Lower lobe of right lung (tissue), 2 donors: ENCODE results near the gene C1GALT1. TPM values are rescaled to one million over a fixed set of nuclear protein-coding genes. Genes with fewer than 3 reads are reported as not detected.

Experiments used
- ATAC-seq, 2 donors: fragments of 200-7000 bp; cut with Tn5 transposase; one replicate each; pipeline ENCODE4 v1.9.1; 2020 to 2022; ENCODE audit warnings: mild to moderate bottlenecking in 2 of 2, moderate library complexity in 2 of 2
- DNase-seq: peaks from one replicate; pipeline ENCODE4 v3.0.0-alpha.2; 2020
- H3K27ac ChIP-seq: fragments of 200-600 bp; one replicate; pipeline ENCODE4 v1.8.0; 2022
- H3K27me3 ChIP-seq: fragments of 200-600 bp; one replicate; pipeline ENCODE4 v1.8.0; 2022; ENCODE audit warnings: low read depth
- H3K36me3 ChIP-seq: fragments of 200-600 bp; one replicate; pipeline ENCODE4 v1.8.0; 2022; ENCODE audit warnings: mild to moderate bottlenecking
- H3K4me1 ChIP-seq: fragments of 200-600 bp; one replicate; pipeline ENCODE4 v1.8.0; 2022
- H3K4me3 ChIP-seq: fragments of 200-600 bp; one replicate; pipeline ENCODE4 v1.8.0; 2022; ENCODE audit warnings: mild to moderate bottlenecking
- H3K9me3 ChIP-seq: fragments of 200-600 bp; one replicate; pipeline ENCODE4 v1.8.0; 2022
- intact Hi-C: fragments of 100-400 bp; cut with DNase I; formaldehyde crosslinking; loops from one replicate; pipeline ENCODE4 v1.11.0; 2022
- total RNA-seq: library from RNA; stranded (reverse); fragmentation: NEBNext Ultra II Directional; extraction: Animal tissue kit (Norgen Biotek cat#: 25700); gene quantifications from one replicate; pipeline ENCODE4 v1.2.1, GENCODE V29; 2021
- TF ChIP-seq, protein P1 (sequence below): fragments of 200-600 bp; IDR thresholded peaks from one replicate; pipeline ENCODE4 v1.8.0; 2022; ENCODE audit warnings: antibody characterized with exemption, mild to moderate bottlenecking
- donor health status: DM: no; HTN: yes; CAD: no; lungs with severe emphysema.

C1GALT1 gene
- total RNA-seq, 1 donor from 2014 or later, result 39.0 TPM

DNA sequence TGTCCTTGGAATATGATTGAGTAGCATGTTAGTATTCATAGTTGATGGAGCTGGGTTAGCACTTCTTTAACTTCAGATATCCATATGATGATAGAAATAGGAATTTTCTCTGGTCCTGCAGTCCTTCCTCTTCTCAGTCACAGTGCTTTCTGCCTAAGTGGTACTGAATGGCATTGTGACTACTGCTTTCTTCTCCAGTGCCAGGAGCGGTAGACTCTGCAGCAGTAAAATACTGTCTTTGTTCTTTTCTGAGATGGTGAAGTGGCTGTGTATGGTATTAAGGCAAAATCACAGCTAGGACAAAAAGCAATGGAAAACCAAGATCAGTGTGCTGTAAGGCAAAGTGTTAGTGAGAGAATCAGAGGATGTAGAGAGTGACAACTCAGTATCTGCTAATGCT is 46.6 kb downstream of the C1GALT1 start:
- Histone ChIP-seq H3K9me3 (peaks cover 7% of the 10 kb centered on the region), H3K27me3 (no peaks in the 10 kb centered on the region), H3K4me3 (no peak overlapping the region), H3K36me3 (no peaks in the 10 kb centered on the region), H3K4me1 (no peaks in the 10 kb centered on the region), H3K27ac (no peak overlapping the region)
- TF ChIP-seq, protein P1, sequence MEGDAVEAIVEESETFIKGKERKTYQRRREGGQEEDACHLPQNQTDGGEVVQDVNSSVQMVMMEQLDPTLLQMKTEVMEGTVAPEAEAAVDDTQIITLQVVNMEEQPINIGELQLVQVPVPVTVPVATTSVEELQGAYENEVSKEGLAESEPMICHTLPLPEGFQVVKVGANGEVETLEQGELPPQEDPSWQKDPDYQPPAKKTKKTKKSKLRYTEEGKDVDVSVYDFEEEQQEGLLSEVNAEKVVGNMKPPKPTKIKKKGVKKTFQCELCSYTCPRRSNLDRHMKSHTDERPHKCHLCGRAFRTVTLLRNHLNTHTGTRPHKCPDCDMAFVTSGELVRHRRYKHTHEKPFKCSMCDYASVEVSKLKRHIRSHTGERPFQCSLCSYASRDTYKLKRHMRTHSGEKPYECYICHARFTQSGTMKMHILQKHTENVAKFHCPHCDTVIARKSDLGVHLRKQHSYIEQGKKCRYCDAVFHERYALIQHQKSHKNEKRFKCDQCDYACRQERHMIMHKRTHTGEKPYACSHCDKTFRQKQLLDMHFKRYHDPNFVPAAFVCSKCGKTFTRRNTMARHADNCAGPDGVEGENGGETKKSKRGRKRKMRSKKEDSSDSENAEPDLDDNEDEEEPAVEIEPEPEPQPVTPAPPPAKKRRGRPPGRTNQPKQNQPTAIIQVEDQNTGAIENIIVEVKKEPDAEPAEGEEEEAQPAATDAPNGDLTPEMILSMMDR, result no peak
- intact Hi-C loops, result no loop called here
- no peak for DNase-seq
- peak in 1 of 2 donors; percentile 50 for ATAC-seq

DNA sequence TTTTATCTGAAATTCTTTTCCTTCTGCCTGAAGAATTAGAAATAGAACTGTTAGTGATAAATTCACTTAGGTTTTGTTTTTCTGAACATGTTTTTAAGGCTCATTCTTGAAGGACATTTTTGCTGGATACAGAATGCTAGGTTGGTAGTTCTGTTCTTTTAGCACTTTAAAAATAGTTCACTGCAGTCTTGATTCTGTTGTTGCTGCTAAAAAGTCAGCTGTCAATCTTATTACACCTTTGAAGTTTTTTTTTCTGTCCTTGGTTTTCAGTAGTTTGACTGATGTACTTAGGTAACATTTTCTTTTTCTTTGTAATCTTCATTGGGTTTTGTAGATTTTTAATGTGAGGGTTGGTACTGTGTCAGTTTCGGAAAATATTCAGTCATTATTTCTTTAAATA is 48.7 kb downstream of the C1GALT1 start:
- intact Hi-C loops, result no loop called here
- DNase-seq (no peak), ATAC-seq (no peak)
- Histone ChIP-seq H3K27me3 (no peaks in the 10 kb centered on the region), H3K9me3 (peaks cover 7% of the 10 kb centered on the region), H3K4me1 (no peaks in the 10 kb centered on the region), H3K36me3 (peaks cover 7% of the 10 kb centered on the region), H3K4me3 (no peak overlapping the region), H3K27ac (no peak overlapping the region)
- TF ChIP-seq, protein P1, result no peak

DNA sequence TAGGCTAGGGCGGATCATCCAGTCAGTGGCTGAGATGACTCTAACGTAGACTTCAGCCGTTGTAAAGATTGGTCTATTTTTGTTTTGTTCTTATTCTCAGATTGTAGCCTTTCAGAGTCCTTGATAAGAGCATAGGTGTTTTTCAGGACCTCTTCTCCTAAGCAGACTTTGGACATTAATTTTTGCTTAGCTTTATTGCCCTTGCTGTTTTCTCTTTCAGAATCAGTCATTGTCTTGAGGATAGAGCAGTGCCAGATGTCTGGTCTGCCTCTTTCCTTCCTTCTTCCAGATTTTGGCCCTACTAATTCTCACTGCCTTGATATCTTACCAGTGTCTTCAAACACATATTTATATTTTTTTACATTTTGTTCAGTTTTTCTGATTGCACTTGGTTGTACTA is 49.5 kb downstream of the C1GALT1 start:
- Histone ChIP-seq H3K4me3 (no peak overlapping the region), H3K27ac (no peak overlapping the region), H3K36me3 (peaks cover 7% of the 10 kb centered on the region), H3K4me1 (peaks cover 3% of the 10 kb centered on the region), H3K27me3 (no peaks in the 10 kb centered on the region), H3K9me3 (peaks cover 7% of the 10 kb centered on the region)
- DNase-seq, result no peak
- intact Hi-C loops, result no loop called here
- TF ChIP-seq, protein P1, result no peak
- ATAC-seq, result no peak

DNA sequence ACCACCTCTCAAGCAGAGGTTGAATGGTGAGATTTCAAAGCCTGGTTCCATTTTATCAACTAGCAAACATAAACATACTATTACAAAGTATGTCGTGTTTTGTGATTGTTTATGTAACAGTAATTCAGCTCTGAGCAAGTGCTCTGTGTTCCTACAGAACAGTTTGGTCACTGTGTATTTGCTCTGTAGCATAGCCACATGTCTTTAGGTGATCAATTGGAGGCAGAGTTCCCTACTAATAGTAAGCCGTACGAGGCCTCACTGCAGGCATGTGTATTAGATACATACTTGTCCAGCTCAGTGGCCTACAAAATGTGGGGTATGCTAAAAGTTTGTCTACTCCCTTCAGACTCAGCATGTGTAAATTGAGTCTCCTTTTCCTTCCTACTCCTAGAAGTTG is 53.0 kb downstream of the C1GALT1 start:
- no peak overlapping the region for H3K27ac ChIP-seq
- H3K9me3 ChIP-seq, result peaks cover 7% of the 10 kb centered on the region
- H3K27me3 ChIP-seq, result no peaks in the 10 kb centered on the region
- TF ChIP-seq, protein P1, result no peak
- no peak overlapping the region for H3K4me3 ChIP-seq
- intact Hi-C loops, result no loop called here
- peaks cover 10% of the 10 kb centered on the region for H3K4me1 ChIP-seq
- peaks cover 26% of the 10 kb centered on the region for H3K36me3 ChIP-seq
- no peak for DNase-seq
- no peak for ATAC-seq

DNA sequence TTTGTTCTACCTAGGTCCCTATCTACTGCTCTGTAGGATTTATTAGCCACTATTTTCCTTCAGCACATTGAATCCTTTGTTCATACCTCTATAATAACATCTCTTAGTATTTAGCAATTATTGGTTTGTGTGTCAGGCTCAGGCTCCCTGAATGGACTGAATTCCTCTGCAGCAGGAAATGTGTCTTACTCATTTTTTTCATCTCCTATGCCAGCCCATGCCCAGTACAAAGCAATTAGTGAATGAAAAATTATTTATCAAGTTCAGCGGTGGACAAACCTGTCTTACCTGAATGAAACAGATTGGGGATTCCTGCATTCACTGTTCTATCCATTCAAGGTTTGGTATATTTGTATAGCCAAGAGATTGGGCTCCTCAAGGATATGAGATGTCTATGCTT is 53.7 kb downstream of the C1GALT1 start:
- no peak for ATAC-seq
- Histone ChIP-seq H3K4me1 (peaks cover 10% of the 10 kb centered on the region), H3K36me3 (peaks cover 27% of the 10 kb centered on the region), H3K27ac (no peak overlapping the region), H3K9me3 (peaks cover 3% of the 10 kb centered on the region), H3K4me3 (no peak overlapping the region), H3K27me3 (no peaks in the 10 kb centered on the region)
- TF ChIP-seq, protein P1, result no peak
- intact Hi-C loops, result no loop called here
- DNase-seq, result no peak
